Nasal cavity respiratory epithelium epithelial cell of viscerocranial mucosa (primary cell): ENCODE measurements around the gene VHLL. TPM values are rescaled to one million over a fixed set of nuclear protein-coding genes. Genes with fewer than 3 reads are reported as not detected.

Experiments used
- total RNA-seq: library from RNA; depleted of rRNA; stranded (reverse); fragments of >200 nt; gene quantifications from 2 replicates; pipeline ENCODE4 v1.2.3, GENCODE V29; 2014

The VHLL gene
- 0.57 TPM in 1 of 2 replicates, not detected in the other for total RNA-seq

GRCh38 chr1:156298852-156299357 is at the start of gene VHLL:
Gene VHLL, minus strand, starts transcription at chr1:156299307. Its CDS starts 118 bp downstream, at chr1:156299189.

DNA sequence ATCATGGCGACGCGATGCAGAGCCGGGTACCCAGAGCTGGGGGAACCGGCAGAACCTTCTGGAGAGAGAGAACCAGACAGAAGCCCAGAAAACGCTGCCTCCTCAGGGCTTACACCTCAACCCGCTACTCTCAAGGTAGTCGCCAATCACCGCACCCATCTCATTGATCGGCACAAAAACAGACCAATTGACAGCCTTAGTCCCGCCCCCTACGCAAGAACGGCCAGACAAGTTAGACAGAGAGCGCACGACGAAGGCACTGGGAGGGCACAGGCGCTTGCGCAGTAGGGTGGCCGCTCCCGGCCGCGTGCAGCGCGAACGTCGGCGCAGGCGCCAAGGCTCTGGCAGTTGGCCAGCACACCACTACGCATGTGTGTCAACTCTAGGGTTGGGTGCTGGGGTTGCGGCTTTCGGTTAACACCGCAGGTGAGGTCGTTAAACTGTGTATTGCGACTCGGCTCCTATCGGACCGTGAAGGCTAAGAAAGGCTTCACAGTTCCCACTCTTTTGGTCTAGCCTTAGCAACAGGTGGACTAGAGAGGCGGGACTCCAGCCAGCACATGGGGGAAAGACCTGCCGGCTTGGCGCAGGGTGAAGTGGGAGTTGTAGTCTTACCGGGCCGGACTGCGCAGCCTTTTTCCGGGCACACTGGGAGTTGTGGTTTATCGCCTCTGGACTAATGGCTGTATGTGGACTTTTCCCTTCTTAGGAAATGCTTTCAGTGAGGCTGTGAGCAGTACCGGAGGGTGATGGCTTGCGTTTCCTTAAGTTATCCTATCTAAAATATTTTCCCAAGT is 39.3 kb upstream of the VHLL start, which contains the start of the genes CCT3 and TSACC:
CCT3 (minus strand) TSS at position 113 of the 797 bp plus-strand sequence; CDS start at position 5, 108 bp downstream.
TSACC (plus strand) TSS at position 347 of the 797 bp plus-strand sequence. CDS start 1,232 bp downstream, outside the sequence.

DNA sequence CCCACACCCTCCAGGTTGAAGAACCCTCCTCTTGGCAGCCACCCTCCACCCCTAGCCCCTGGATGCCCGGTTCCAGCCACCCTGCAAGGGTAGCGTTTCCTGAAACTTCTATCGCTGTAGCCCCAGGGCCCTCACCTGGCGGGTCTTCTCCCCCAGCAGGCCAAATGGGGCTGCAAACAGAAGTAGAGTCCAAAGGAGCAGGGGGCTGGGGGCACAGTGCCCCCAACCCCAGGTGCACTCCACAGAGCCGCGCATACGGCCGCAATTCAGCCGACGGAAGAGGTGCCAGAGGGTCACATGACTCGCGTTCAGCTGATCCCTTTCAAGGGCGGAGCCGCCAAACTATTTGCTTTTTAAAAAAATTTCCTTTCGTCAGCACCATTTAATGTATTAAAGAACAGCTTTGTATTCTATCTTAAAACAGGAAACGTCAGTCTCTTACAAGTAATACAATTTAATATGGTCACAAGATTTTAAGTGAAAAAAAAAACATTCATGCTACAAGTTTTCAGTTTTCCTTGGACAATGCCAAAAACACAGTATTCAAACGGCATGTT is 3.6 kb downstream of the VHLL start, which contains the start of gene GLMP:
GLMP (minus strand) TSS at position 289 of the 557 bp plus-strand sequence; CDS start at position 255, 34 bp downstream.

DNA sequence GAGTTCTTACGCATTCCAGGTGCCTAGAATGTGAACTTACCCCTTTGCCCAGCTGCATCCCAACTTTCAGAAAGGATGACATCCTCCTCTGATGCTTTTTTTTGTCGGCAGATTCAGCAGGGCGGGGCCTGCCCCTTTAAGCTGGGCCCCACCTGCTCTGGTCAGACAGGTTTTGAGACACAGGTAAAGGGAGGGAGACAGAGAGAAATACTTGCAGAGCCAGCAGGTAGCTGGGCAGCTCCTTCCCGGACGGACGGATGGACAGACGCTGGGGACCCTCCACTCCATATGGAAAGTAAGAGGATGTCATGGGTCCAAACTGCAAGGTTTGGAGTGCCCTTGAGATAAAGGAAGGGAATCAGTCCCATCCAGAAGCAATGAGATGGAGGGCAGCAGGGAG is 15.0 kb downstream of the VHLL start, which contains the start of gene TMEM79:
TMEM79 (plus strand) TSS at position 214 of the 400 bp plus-strand sequence. CDS start 902 bp downstream, outside the sequence.

DNA sequence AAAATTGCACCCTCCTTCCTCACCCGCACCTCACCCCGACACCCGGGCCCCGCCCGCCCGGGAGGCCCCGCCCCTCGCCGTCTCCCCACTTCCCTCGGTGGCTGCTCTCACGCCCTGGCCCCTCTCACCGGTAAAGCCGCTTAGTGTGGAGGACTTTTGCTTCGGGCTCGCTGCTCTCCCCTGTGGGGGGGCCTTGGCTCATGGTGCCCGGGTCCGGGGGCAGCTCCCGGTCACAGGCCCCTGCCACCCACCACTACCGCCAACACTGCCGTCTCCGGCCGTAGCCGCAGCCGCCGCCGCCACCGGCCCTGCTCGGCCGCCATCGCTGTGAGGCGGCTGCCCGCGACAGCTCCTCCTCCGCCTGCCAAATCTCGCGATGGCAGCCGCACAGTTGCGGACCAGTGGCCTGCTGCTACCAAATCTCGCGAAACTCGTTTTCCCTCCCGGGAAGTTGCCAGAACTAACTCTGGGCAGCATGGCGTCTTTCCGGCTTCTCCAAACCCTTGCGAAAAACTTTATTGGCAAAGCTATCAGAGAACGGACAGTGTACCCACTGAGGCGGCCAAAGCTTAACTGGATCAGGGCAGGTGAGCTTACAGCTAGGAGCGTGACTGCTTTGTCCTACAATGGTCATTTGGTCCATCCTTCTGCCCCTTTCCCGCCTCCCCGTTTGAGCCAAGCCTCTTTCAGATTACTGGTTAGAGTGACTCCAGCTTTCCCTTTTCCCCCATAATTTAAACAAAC is 16.5 kb downstream of the VHLL start, which contains the start of gene SMG5:
SMG5 (minus strand) TSS at position 347 of the 744 bp plus-strand sequence; CDS start at position 202, 145 bp downstream.

Other genes with a start within 250 kb of the VHLL start
- gene UBQLN4, start 245.5 kb downstream of the VHLL start, total RNA-seq = 18.5 and 26.7 TPM in 2 replicates
- gene LAMTOR2, start 244.5 kb downstream of the VHLL start, total RNA-seq = 60.7 and 67.3 TPM in 2 replicates
- 46.8 and 48.7 TPM in 2 replicates for gene RAB25, start 238.1 kb downstream of the VHLL start, total RNA-seq
- 1.7 and 6.0 TPM in 2 replicates for gene MEX3A, start 216.8 kb downstream of the VHLL start, total RNA-seq
- 455 and 618 TPM in 2 replicates for gene LMNA, start 184.6 kb downstream of the VHLL start, total RNA-seq
- gene SEMA4A, start 145.7 kb downstream of the VHLL start, total RNA-seq = 3.8 and 11.9 TPM in 2 replicates
- gene SLC25A44, start 105.2 kb downstream of the VHLL start, total RNA-seq = 9.2 and 14.5 TPM in 2 replicates
- gene PMF1, start 86.3 kb downstream of the VHLL start, total RNA-seq = 21.2 and 44.4 TPM in 2 replicates
- under 0.01 and 0.07 TPM in 2 replicates for gene BGLAP, start 57.1 kb downstream of the VHLL start, total RNA-seq
- 0.34 and 1.1 TPM in 2 replicates for gene PAQR6, start 51.3 kb downstream of the VHLL start, total RNA-seq
- 47.8 and 91.1 TPM in 2 replicates for gene SMG5, start 16.5 kb downstream of the VHLL start, total RNA-seq
- gene TMEM79, start 15.0 kb downstream of the VHLL start, total RNA-seq = 9.2 and 16.1 TPM in 2 replicates
- gene GLMP, start 3.6 kb downstream of the VHLL start, total RNA-seq = 27.0 and 28.6 TPM in 2 replicates
- gene CCT3, start 39.0 kb upstream of the VHLL start, total RNA-seq = 352 and 394 TPM in 2 replicates
- 0.34 and 0.36 TPM in 2 replicates for gene TSACC, start 39.2 kb upstream of the VHLL start, total RNA-seq
- gene RHBG, start 69.9 kb upstream of the VHLL start, total RNA-seq = under 0.01 TPM in 1 of 2 replicates, not detected in the other
- gene MEF2D, start 201.5 kb upstream of the VHLL start, total RNA-seq = 4.8 and 10.3 TPM in 2 replicates